ENCODE measurements around the gene CACNA2D1.

CACNA2D1 gene

DNA sequence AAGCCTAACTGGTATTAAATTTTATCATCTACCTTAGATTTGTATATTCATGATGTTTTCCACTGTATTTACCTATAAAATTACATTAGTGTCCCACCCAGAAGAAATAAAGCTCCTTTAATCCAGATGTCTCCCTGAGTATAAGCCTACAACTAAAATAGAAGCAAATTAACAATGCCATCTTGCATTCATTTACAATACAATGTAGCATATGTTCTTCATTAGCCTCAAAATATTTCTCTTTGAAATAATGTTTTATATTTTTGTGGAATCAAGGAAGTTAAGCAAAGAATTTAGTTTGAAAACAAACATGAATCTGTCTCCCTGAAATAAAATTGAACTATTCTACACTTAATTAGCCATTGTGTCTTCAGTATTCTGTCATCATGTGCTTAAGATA is 112.3 kb downstream of the CACNA2D1 start:
- DNase-seq: no peak

- no peak for DNase-seq
Measured at GRCh38 chr7:82330706-82331215, 112.8 kb downstream of the CACNA2D1 start.

- no peak for DNase-seq
Measured at GRCh38 chr7:82327898-82328297, 115.7 kb downstream of the CACNA2D1 start.

DNA sequence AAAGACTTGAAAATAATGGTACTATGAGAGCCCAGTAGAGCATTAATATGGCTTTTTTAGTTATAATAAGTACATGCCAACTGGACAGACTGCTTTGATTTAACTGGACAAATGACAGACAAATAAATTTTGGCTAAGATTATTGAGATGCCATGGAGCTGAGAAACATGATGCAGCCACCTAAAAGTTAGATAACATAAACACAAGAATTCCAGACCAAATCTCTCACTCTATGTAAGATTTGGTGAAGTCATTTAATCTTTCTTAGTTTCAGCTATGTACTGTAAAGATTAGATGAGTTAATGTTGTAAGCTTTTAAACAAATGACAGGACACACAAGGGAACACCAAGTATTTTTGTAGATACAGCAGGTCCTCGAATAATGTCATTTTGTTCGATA is 118.2 kb downstream of the CACNA2D1 start:
- no peak for DNase-seq

DNA sequence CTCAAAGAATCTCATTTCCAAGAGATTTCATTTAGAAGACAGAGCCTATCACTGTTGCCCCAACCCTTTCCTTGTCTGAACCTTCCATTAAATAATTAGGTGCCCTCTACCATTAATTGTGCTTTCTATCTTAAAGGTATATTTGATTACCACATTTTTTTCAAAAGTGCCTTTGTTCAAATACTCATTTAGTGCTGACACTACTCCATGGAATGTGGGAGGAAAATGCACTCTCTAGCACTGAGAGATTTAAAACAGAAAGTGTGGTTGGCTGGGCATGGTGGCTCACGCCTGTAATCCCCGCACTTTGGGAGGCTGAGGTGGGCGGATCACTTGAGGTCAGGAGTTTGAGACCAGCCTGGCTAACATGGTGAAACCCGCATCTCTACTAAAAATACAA is 119.8 kb downstream of the CACNA2D1 start:
- DNase-seq: no peak

GRCh38 chr7:82319674-82320118 is 123.9 kb downstream of the CACNA2D1 start:
- no peak for DNase-seq

GRCh38 chr7:82318786-82319185 is 124.8 kb downstream of the CACNA2D1 start:
- DNase-seq: no peak

DNA sequence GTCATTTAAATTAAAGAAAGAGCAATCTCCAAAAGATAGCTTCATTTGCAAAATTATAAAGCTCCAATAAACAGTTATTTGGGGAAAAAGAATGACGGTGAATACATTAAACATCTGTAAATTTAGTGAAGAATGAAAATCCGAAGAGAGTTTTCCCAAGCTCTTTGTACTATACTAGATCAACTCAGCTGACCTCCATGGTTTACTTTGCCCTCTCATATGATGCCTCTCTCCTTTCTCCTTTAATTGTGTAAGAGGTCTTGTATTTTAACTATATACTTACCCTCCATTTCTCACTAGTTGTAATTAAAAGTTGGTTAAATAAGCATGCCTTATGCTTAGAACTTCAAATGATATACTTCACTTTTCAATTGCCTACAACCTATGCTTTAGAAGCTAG is 125.8 kb downstream of the CACNA2D1 start:
- DNase-seq: no peak

DNA sequence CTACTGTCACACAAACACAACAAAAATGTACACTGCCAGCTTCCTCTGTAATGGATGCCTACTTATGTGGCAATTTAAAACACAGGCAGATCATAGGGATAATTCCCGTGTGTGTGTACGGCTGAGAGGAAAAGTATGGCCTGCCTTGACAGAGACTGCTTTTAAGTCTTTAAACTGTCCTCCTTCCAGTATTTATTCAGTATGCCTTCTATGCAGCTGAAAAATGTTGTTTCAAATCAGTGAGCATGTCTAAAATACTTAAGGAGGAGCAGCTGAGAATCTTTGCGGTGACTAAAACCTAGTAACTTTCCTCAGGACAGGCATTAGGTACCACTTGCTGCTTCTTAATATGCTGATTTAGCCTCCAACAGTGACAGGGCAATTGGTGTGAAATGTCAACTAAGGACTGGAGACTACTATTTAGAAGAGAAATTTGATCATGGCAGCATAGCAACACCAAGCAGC is 126.3 kb downstream of the CACNA2D1 start:
- DNase-seq: no peak

GRCh38 chr7:82313269-82313668 is 130.3 kb downstream of the CACNA2D1 start:
- DNase-seq: no peak

- no peak for DNase-seq
Measured at GRCh38 chr7:82312646-82313045, 130.9 kb downstream of the CACNA2D1 start.

- DNase-seq: no peak
Measured at GRCh38 chr7:82305347-82306005, 138.1 kb downstream of the CACNA2D1 start.

DNA sequence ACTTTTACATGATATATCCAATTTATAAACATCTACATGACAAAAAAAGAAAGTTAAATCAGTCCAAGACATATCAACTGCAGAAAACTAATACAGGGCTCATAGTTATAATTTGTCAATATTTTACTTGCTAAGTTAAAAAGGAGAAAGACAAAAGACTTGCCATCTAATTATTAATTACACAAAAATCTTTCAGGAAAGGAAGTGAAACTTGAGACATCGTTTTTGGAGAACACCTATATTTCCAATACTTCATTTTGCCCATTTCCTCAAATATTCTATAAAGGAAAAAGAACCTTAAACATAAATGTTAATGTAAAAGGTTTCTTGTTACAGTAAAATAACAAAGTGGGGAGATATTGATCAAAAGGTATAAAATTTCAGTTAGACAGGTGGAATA is 148.7 kb downstream of the CACNA2D1 start:
- DNase-seq: no peak

DNA sequence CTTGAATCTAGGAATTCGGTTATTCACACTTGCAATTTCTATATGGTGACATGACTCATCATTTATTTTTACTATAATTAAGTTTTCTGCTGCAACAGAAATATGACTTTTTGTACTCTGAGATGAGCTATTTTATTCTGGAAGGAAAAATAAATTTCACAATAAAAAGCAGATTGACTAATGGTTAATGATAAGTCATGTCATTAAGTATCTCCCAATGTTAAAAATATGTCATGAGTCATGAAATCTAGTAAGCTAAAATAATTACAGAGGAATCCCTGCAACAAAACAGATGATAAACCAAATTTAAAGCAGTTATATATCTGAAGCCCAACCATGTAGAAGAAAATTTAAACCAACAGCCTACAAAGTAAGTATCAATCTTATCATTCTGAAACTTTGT is 149.2 kb downstream of the CACNA2D1 start:
- DNase-seq: no peak

DNA sequence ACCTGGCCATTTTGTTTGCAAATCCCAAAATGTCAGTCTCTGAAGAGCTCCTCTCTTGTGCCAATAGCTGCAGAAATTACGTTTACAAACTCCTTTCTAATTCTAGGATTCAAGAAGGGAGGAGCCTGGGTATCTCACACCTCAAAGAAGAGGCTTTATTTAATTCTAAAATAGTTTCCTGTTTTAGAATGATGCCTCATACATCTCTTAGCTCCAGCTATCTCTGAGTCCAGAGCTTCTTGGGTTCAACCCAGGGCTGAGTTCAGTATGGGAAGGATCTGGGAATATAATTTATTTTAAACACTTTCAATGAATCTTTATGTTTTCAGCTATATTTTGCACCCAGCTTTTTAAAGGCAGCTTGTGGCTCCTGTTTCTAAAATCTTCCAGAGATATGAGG is 150.1 kb downstream of the CACNA2D1 start:
- DNase-seq: no peak

GRCh38 chr7:82291931-82292330 is 151.6 kb downstream of the CACNA2D1 start:
- DNase-seq: no peak

DNA sequence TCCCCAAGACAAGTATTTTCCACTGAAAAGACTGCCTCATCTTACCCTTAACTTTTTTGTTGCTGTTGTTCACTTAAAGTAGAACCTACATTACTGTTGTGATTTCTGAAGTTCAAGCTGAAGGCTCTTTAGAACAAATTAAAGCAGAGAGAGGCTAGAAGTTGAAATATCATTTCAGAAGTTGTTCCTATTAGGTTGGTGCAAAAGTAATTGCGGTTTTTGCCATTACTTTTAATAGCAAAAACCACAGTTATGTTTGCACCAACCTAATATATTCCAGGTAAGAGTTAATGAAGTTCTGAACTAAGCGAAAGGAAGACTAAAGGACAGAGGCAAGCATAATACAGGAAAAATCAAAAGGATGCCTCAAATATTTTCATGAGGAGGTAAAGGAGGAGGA is 153.7 kb downstream of the CACNA2D1 start:
- no peak for DNase-seq

GRCh38 chr7:82289152-82289535 is 154.4 kb downstream of the CACNA2D1 start:
- no peak for DNase-seq

- no peak for DNase-seq
Measured at GRCh38 chr7:82286798-82287140, 156.8 kb downstream of the CACNA2D1 start.

GRCh38 chr7:82286096-82286797 is 157.3 kb downstream of the CACNA2D1 start:
- DNase-seq: no peak

DNA sequence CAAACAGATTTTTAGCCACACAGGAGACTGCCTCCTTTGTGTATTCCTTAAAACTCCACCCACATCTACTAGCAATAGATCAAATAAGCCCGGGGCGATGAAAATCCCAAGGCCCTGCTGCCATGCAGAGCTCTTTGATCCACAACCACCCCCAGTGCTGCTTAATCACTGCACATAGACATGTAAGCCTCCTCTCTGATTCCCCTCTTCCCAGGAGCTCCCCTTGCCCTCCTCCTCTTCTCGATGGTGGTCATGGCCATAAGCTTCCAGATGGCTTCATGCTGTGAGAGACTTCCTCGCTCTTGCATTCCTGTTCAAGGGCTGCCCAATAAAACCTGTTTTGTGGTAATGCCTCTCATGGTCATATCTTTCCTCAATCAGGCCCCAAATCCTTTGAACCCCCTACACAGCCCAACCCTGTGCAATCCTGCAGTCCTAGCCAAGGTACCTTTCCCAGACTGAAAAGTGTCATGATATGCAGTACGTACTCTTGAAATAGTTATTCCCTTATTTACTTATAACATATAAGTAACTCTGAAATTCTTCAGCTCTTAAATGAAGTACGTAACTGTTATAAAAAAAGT is 158.5 kb downstream of the CACNA2D1 start:
- no peak for DNase-seq

DNA sequence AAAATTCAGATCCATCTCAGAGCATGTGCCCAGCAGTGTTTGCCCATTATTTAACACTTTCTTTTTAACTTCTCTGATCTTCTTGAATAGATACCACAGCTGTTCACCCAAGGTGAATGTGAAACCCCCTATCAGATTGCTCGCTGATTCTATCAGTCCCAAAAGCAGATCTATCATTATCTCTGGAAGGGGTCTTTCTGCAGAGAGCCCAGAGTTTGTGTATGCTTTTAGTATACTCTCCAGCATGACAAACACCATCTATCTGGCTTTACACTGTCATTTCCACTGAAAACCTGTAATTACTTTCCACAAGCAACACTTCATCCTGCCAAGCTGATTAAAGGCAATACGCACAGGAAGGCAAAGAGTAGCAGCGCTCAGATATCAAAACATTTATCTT is 168.2 kb downstream of the CACNA2D1 start:
- no peak for DNase-seq

GRCh38 chr7:82274681-82275080 is 168.9 kb downstream of the CACNA2D1 start:
- no peak for DNase-seq

- DNase-seq: no peak
Measured at GRCh38 chr7:82273886-82274285, 169.7 kb downstream of the CACNA2D1 start.
